HEK293 (cell line): Measurements from ENCODE around the gene SLC25A40.

ENCODE experiments used
- CTCF ChIA-PET: fragments of 350-600 bp; formaldehyde crosslinking; extraction: SDS; loops from one replicate; lab custom pipeline; 2021; ENCODE audit warnings: antibody characterized with exemption; lab: Yijun Ruan, JAX
- POLR2A ChIA-PET: fragments of 300-600 bp; formaldehyde crosslinking; extraction: SDS; loops from one replicate; lab custom pipeline; 2020; ENCODE audit warnings: antibody characterized with exemption, inconsistent platforms; lab: Yijun Ruan, JAX
- H3K27ac ChIP-seq: fragments of 200-500 bp; sonication (Bioruptor generic); 2 replicates; pipeline ENCODE4 v1.5.1; 2014; ENCODE audit warnings: low read depth, low read length, control low read depth, inconsistent platforms; ENCODE audit errors: extremely low read depth
- H3K36me3 ChIP-seq, 2 experiments: fragments of 200-500 bp in 1 of 2; sonication (Bioruptor generic) in 1 of 2; 1 replicate in 1 of 2; 2 replicates in 1 of 2; pipeline ENCODE4 v1.5.1; 2014 to 2017; ENCODE audit warnings: inconsistent platforms in 2 of 2, low read length in 2 of 2; ENCODE audit not compliant: control insufficient read depth in 2 of 2, insufficient read depth in 1 of 2
- H3K4me1 ChIP-seq: fragments of 200-500 bp; sonication (Bioruptor generic); 2 replicates; pipeline ENCODE4 v1.5.1; 2014; ENCODE audit warnings: mild to moderate bottlenecking, low read length, inconsistent platforms; ENCODE audit not compliant: control insufficient read depth, insufficient read depth
- H3K4me3 ChIP-seq: 2 replicates; pipeline ENCODE4 v1.5.1; 2011; ENCODE audit warnings: low read depth, mild to moderate bottlenecking, control low read depth, low read length, moderate library complexity
- H3K9me3 ChIP-seq: fragments of 200-500 bp; sonication (Bioruptor generic); 2 replicates; pipeline ENCODE4 v1.5.1; 2014; ENCODE audit warnings: low read depth, low read length, inconsistent platforms; ENCODE audit not compliant: control insufficient read depth, insufficient read depth
- HOXC10 ChIP-seq: sonication (generic); formaldehyde crosslinking; IDR thresholded peaks from 2 replicates; pipeline ENCODE4 v1.8.1; 2023; ENCODE audit warnings: mild to moderate bottlenecking, missing genetic modification reagents
- KLF10 ChIP-seq: fragments of 450-650 bp; IDR thresholded peaks from 2 replicates; pipeline ENCODE4 v1.5.1; 2018; ENCODE audit warnings: missing biosample characterization, mild to moderate bottlenecking, missing genetic modification characterization
- PRDM1 ChIP-seq: fragments of 450-650 bp; formaldehyde crosslinking; IDR thresholded peaks from 2 replicates; pipeline ENCODE4; 2016; ENCODE audit warnings: missing biosample characterization, missing genetic modification characterization
- ZBTB1 ChIP-seq: fragments of 450-650 bp; formaldehyde crosslinking; IDR thresholded peaks from 2 replicates; pipeline ENCODE4 v1.5.1; 2016; ENCODE audit warnings: missing biosample characterization, missing genetic modification characterization
- ZBTB10 ChIP-seq: fragments of 450-650 bp; formaldehyde crosslinking; IDR thresholded peaks from 2 replicates; pipeline ENCODE4 v1.5.1; 2016; ENCODE audit warnings: missing biosample characterization, missing genetic modification characterization
- ZIC2 ChIP-seq: fragments of 450-650 bp; formaldehyde crosslinking; IDR thresholded peaks from 2 replicates; pipeline ENCODE4 v1.5.1; 2016; ENCODE audit warnings: missing biosample characterization, missing genetic modification characterization
- ZNF175 ChIP-seq: fragments of 450-650 bp; formaldehyde crosslinking; IDR thresholded peaks from 2 replicates; pipeline ENCODE4 v1.5.1; 2016; ENCODE audit warnings: missing biosample characterization, missing genetic modification characterization
- ZNF19 ChIP-seq: fragments of 450-650 bp; formaldehyde crosslinking; IDR thresholded peaks from 2 replicates; pipeline ENCODE4; 2016; ENCODE audit warnings: missing biosample characterization, missing genetic modification characterization, low read depth
- ZNF23 ChIP-seq: fragments of 450-650 bp; formaldehyde crosslinking; IDR thresholded peaks from 2 replicates; pipeline ENCODE4 v1.5.1; 2016; ENCODE audit warnings: missing biosample characterization, missing genetic modification characterization, borderline replicate concordance
- ZNF280C ChIP-seq: fragments of 450-650 bp; formaldehyde crosslinking; IDR thresholded peaks from 2 replicates; pipeline ENCODE4 v1.5.1; 2016; ENCODE audit warnings: missing biosample characterization, missing genetic modification characterization
- ZNF555 ChIP-seq: fragments of 450-650 bp; formaldehyde crosslinking; conservative IDR thresholded peaks from 2 replicates; pipeline ENCODE4 v1.5.1; 2017; ENCODE audit warnings: missing biosample characterization, mild to moderate bottlenecking, missing genetic modification characterization, inconsistent platforms
- ZNF792 ChIP-seq: fragments of 450-650 bp; formaldehyde crosslinking; IDR thresholded peaks from 2 replicates; pipeline ENCODE4 v1.5.1; 2016; ENCODE audit warnings: missing biosample characterization, missing genetic modification characterization
- TF ChIP-seq, protein P1 (sequence below): fragments of 450-650 bp; formaldehyde crosslinking; conservative IDR thresholded peaks from 2 replicates; pipeline ENCODE4 v1.5.1; 2016; ENCODE audit warnings: low read depth, missing biosample characterization, missing genetic modification characterization
- TF ChIP-seq, protein P2 (sequence below): fragments of 450-650 bp; formaldehyde crosslinking; IDR thresholded peaks from 2 replicates; pipeline ENCODE4 v1.5.1; 2016; ENCODE audit warnings: missing biosample characterization, missing genetic modification characterization
- TF ChIP-seq, protein P3 (sequence below): fragments of 450-650 bp; formaldehyde crosslinking; IDR thresholded peaks from 2 replicates; pipeline ENCODE4 v1.5.1; 2017; ENCODE audit warnings: missing biosample characterization, missing genetic modification characterization
- TF ChIP-seq, protein P4 (sequence below): fragments of 450-650 bp; formaldehyde crosslinking; IDR thresholded peaks from 2 replicates; pipeline ENCODE4 v1.5.1; 2016; ENCODE audit warnings: missing biosample characterization, missing genetic modification characterization
- TF ChIP-seq, protein P5 (sequence below): fragments of 450-650 bp; formaldehyde crosslinking; IDR thresholded peaks from 2 replicates; pipeline ENCODE4 v1.5.0; 2017; ENCODE audit warnings: missing biosample characterization, missing genetic modification characterization, borderline replicate concordance

The SLC25A40 gene

DNA sequence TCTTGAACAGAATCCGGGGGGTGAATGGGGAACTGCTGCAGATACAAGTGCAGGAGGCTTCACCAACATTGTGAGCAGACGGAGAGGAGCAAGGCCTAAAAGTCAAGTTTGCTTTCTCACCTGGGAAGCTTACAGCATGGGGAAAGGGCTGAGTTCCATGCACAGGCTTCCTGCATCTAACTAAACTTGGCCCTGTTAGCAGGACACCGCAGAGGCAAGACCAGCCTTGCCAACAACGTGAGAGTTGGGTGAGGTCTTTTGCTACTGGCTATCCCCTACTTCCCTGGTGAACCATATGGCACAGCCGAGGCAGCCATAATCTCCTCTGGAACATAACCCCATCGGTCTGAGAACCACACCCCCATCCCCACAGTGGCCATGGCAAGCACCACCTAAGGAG is 43.7 kb upstream of the SLC25A40 start:
- H3K9me3 ChIP-seq, result no peaks in the 10 kb centered on the region
- POLR2A ChIA-PET, result no interaction called here
- H3K4me3 ChIP-seq, result no peak overlapping the region
- CTCF ChIA-PET, result interaction anchor here (0.6 kb wide), 1 partner anchor 149 kb away, joined by 3 read pairs; no protein-coding TSS in a partner anchor
- H3K36me3 ChIP-seq, result no peaks in the 10 kb centered on the region
- H3K4me1 ChIP-seq, result no peaks in the 10 kb centered on the region
- no peak overlapping the region for H3K27ac ChIP-seq
- no peak for TF ChIP-seq ZNF175 (tag by site-specific recombination)
- no peak for TF ChIP-seq ZNF19 (tag by site-specific recombination)
- TF ChIP-seq ZNF792 (tag by site-specific recombination), result no peak
- no peak for TF ChIP-seq ZNF555
- TF ChIP-seq PRDM1 (tag by site-specific recombination), result no peak
- TF ChIP-seq ZBTB1 (tag by site-specific recombination), result no peak
- TF ChIP-seq ZNF280C (tag by site-specific recombination), result no peak
- TF ChIP-seq ZIC2 (tag by site-specific recombination), result no peak
- no peak for TF ChIP-seq ZBTB10
- TF ChIP-seq, protein P1, sequence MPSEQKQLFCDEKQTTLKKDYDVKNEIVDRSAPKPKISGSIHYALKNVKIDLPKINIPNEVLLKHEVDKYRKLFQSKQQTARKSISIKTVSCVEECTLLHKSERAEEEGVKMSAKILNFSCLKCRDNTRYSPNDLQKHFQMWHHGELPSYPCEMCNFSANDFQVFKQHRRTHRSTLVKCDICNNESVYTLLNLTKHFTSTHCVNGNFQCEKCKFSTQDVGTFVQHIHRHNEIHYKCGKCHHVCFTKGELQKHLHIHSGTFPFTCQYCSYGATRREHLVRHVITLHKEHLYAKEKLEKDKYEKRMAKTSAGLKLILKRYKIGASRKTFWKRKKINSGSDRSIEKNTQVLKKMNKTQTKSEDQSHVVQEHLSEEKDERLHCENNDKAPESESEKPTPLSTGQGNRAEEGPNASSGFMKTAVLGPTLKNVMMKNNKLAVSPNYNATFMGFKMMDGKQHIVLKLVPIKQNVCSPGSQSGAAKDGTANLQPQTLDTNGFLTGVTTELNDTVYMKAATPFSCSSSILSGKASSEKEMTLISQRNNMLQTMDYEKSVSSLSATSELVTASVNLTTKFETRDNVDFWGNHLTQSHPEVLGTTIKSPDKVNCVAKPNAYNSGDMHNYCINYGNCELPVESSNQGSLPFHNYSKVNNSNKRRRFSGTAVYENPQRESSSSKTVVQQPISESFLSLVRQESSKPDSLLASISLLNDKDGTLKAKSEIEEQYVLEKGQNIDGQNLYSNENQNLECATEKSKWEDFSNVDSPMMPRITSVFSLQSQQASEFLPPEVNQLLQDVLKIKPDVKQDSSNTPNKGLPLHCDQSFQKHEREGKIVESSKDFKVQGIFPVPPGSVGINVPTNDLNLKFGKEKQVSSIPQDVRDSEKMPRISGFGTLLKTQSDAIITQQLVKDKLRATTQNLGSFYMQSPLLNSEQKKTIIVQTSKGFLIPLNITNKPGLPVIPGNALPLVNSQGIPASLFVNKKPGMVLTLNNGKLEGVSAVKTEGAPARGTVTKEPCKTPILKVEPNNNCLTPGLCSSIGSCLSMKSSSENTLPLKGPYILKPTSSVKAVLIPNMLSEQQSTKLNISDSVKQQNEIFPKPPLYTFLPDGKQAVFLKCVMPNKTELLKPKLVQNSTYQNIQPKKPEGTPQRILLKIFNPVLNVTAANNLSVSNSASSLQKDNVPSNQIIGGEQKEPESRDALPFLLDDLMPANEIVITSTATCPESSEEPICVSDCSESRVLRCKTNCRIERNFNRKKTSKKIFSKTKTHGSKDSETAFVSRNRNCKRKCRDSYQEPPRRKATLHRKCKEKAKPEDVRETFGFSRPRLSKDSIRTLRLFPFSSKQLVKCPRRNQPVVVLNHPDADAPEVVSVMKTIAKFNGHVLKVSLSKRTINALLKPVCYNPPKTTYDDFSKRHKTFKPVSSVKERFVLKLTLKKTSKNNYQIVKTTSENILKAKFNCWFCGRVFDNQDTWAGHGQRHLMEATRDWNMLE (tag by site-specific recombination), result no peak
- no peak for TF ChIP-seq KLF10
- TF ChIP-seq, protein P2, sequence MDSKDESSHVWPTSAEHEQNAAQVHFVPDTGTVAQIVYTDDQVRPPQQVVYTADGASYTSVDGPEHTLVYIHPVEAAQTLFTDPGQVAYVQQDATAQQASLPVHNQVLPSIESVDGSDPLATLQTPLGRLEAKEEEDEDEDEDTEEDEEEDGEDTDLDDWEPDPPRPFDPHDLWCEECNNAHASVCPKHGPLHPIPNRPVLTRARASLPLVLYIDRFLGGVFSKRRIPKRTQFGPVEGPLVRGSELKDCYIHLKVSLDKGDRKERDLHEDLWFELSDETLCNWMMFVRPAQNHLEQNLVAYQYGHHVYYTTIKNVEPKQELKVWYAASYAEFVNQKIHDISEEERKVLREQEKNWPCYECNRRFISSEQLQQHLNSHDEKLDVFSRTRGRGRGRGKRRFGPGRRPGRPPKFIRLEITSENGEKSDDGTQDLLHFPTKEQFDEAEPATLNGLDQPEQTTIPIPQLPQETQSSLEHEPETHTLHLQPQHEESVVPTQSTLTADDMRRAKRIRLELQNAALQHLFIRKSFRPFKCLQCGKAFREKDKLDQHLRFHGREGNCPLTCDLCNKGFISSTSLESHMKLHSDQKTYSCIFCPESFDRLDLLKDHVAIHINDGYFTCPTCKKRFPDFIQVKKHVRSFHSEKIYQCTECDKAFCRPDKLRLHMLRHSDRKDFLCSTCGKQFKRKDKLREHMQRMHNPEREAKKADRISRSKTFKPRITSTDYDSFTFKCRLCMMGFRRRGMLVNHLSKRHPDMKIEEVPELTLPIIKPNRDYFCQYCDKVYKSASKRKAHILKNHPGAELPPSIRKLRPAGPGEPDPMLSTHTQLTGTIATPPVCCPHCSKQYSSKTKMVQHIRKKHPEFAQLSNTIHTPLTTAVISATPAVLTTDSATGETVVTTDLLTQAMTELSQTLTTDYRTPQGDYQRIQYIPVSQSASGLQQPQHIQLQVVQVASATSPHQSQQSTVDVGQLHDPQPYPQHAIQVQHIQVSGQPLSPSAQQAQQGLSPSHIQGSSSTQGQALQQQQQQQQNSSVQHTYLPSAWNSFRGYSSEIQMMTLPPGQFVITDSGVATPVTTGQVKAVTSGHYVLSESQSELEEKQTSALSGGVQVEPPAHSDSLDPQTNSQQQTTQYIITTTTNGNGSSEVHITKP, result no peak
- no peak for TF ChIP-seq HOXC10
- TF ChIP-seq, protein P3, sequence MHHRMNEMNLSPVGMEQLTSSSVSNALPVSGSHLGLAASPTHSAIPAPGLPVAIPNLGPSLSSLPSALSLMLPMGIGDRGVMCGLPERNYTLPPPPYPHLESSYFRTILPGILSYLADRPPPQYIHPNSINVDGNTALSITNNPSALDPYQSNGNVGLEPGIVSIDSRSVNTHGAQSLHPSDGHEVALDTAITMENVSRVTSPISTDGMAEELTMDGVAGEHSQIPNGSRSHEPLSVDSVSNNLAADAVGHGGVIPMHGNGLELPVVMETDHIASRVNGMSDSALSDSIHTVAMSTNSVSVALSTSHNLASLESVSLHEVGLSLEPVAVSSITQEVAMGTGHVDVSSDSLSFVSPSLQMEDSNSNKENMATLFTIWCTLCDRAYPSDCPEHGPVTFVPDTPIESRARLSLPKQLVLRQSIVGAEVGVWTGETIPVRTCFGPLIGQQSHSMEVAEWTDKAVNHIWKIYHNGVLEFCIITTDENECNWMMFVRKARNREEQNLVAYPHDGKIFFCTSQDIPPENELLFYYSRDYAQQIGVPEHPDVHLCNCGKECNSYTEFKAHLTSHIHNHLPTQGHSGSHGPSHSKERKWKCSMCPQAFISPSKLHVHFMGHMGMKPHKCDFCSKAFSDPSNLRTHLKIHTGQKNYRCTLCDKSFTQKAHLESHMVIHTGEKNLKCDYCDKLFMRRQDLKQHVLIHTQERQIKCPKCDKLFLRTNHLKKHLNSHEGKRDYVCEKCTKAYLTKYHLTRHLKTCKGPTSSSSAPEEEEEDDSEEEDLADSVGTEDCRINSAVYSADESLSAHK, result no peak
- TF ChIP-seq, protein P4, sequence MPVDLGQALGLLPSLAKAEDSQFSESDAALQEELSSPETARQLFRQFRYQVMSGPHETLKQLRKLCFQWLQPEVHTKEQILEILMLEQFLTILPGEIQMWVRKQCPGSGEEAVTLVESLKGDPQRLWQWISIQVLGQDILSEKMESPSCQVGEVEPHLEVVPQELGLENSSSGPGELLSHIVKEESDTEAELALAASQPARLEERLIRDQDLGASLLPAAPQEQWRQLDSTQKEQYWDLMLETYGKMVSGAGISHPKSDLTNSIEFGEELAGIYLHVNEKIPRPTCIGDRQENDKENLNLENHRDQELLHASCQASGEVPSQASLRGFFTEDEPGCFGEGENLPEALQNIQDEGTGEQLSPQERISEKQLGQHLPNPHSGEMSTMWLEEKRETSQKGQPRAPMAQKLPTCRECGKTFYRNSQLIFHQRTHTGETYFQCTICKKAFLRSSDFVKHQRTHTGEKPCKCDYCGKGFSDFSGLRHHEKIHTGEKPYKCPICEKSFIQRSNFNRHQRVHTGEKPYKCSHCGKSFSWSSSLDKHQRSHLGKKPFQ (tag by site-specific recombination), result no peak
- TF ChIP-seq ZNF23 (tag by site-specific recombination), result no peak
- TF ChIP-seq, protein P5, sequence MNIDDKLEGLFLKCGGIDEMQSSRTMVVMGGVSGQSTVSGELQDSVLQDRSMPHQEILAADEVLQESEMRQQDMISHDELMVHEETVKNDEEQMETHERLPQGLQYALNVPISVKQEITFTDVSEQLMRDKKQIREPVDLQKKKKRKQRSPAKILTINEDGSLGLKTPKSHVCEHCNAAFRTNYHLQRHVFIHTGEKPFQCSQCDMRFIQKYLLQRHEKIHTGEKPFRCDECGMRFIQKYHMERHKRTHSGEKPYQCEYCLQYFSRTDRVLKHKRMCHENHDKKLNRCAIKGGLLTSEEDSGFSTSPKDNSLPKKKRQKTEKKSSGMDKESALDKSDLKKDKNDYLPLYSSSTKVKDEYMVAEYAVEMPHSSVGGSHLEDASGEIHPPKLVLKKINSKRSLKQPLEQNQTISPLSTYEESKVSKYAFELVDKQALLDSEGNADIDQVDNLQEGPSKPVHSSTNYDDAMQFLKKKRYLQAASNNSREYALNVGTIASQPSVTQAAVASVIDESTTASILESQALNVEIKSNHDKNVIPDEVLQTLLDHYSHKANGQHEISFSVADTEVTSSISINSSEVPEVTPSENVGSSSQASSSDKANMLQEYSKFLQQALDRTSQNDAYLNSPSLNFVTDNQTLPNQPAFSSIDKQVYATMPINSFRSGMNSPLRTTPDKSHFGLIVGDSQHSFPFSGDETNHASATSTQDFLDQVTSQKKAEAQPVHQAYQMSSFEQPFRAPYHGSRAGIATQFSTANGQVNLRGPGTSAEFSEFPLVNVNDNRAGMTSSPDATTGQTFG (tag by site-specific recombination), result no peak
